GM21529 (cell line): ENCODE results near the gene SCD.

Experiments
- ATAC-seq: cut with Tn5 transposase; IDR thresholded peaks from one replicate; pipeline ENCODE4 v1.9.1; 2021; ENCODE audit not compliant: unreplicated experiment

SCD gene

GRCh38 chr10:100391163-100392002, 44.4 kb downstream of the SCD start:
- no peak for ATAC-seq

GRCh38 chr10:100392686-100393003, 45.6 kb downstream of the SCD start:
- ATAC-seq, result no peak

- ATAC-seq, result no peak
These were observed 48.6 kb downstream of the SCD start for GRCh38 chr10:100395626-100396025.

- no peak for ATAC-seq
These were observed 49.6 kb downstream of the SCD start for GRCh38 chr10:100396605-100397004.

GRCh38 chr10:100401631-100402328, 54.7 kb downstream of the SCD start:
- ATAC-seq, result no peak

GRCh38 chr10:100403734-100404133, 56.7 kb downstream of the SCD start:
- no peak for ATAC-seq

- ATAC-seq, result no peak
These were observed 66.1 kb downstream of the SCD start for GRCh38 chr10:100413173-100413572.
